ENCODE results near the gene PLCB3. TPM values are rescaled to one million over a fixed set of nuclear protein-coding genes. Genes with fewer than 3 reads are reported as not detected.

The PLCB3 gene
- total RNA-seq, 2 experiments from 2014 or later: 18.1 to 20.4 TPM

DNA sequence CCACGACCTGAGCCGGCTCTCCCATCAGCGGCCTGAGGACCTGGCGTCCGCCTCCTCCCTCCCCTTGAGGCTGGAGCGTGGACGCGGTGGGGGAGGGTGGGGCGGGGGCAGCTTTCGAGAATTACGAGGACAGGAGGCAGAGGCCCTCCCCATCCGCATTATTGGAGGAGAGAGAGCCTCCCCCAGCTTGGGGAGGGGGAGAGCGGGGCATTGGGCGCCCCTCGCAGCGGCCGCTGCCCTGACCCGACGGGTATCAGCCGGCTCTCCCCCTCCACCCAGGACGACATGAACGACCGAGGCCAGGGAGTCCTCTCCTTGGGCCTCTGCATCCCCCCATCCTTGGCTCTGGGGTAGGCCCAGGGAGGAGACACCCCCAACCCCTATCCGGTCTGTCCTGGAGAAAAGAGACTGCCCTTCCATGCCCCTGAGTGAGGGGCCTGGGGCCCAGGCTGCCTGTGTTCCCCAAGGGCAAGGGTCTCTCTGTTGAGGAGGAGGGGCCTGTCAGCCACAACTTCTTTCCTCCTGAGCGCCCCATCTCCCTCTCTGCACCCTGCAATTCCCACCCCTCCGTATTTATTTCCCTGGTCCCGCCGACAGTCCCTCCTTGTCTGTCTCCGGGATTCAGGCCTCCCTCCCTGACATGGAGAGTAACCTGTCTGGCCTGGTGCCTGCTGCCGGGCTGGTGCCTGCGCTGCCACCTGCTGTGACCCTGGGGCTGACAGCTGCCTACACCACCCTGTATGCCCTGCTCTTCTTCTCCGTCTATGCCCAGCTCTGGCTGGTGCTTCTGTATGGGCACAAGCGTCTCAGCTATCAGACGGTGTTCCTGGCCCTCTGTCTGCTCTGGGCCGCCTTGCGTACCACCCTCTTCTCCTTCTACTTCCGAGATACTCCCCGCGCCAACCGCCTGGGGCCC lies 34.8 kb downstream of the PLCB3 start:
- CTCF ChIA-PET: interaction anchor here (0.5 to 15.2 kb wide), 8 partner anchors 10 to 82 kb away, joined by 3 to 188 read pairs (median 9); partner anchors contain the start of genes CATSPERZ, ESRRA, FERMT3 and PLCB3
- Mint-ChIP-seq H3K4me3 (peak overlapping the region; percentile 79), H3K27ac (peak overlapping the region; percentile 67), H3K36me3 (peaks cover 7% of the 10 kb centered on the region), H3K9me3 (ENCODE audit: low read depth) (no peaks in the 10 kb centered on the region), H3K4me1 (peaks cover 19% of the 10 kb centered on the region), H3K27me3 (peaks cover 10% of the 10 kb centered on the region)
- DNase-seq (peak; percentile 58), ATAC-seq (no peak)

DNA sequence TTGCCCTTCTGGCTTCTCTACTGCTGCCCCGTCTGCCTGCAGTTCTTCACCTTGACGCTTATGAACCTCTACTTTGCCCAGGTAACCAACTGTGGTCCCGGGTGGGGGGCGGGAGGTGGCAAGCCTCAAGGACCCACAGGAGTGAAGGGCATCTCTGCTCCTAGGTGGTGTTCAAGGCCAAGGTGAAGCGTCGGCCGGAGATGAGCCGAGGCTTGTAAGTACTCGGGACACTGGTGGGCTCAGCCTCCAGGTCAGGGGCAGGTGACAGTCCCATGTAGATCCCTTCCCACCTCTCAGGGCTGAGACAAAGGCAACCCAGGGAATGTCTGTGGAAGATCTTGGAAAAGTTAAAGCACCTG lies 35.5 kb downstream of the PLCB3 start:
- Mint-ChIP-seq H3K9me3 (ENCODE audit: low read depth) (no peaks in the 10 kb centered on the region), H3K4me1 (peaks cover 18% of the 10 kb centered on the region), H3K36me3 (peaks cover 3% of the 10 kb centered on the region), H3K4me3 (peak overlapping the region; percentile 79), H3K27ac (peak overlapping the region; percentile 67), H3K27me3 (peaks cover 11% of the 10 kb centered on the region)
- CTCF ChIA-PET: interaction anchor here (1.0 to 15.2 kb wide), 4 partner anchors 10 to 21 kb away, joined by 3 to 188 read pairs (median 6); partner anchors contain the start of genes CATSPERZ and ESRRA
- DNase-seq (no peak), ATAC-seq (no peak)

DNA sequence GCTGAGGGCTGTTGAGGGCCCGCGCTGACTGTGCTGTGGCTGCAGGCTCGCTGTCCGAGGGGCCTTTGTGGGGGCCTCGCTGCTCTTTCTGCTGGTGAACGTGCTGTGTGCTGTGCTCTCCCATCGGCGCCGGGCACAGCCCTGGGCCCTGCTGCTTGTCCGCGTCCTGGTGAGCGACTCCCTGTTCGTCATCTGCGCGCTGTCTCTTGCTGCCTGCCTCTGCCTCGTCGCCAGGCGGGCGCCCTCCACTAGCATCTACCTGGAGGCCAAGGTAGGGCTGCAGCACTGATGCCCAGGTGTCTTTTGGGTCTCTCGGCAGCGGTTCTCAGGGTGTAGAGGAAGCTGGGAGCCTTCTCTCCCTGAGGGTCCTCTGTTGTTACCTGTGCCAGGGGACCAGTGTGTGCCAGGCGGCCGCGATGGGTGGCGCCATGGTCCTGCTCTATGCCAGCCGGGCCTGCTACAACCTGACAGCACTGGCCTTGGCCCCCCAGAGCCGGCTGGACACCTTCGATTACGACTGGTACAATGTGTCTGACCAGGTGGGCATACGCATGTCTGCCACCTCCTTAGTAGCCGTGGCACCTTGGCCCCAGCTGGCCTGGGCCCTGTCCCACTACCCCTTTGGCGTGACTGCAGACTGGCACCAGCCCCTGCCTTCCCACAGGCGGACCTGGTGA lies 36.5 kb downstream of the PLCB3 start:
- CTCF ChIA-PET: interaction anchor here (1.0 to 15.2 kb wide), 2 partner anchors 15 to 22 kb away, joined by 3 to 188 read pairs; partner anchors contain the start of genes CATSPERZ and ESRRA
- DNase-seq (no peak), ATAC-seq (no peak)
- no peak overlapping the region for H3K4me3 Mint-ChIP-seq
- no peak overlapping the region for H3K27ac Mint-ChIP-seq
- H3K9me3 Mint-ChIP-seq (ENCODE audit: low read depth): no peaks in the 10 kb centered on the region
- peaks cover 3% of the 10 kb centered on the region for H3K36me3 Mint-ChIP-seq
- H3K27me3 Mint-ChIP-seq: peaks cover 17% of the 10 kb centered on the region
- peaks cover 18% of the 10 kb centered on the region for H3K4me1 Mint-ChIP-seq

DNA sequence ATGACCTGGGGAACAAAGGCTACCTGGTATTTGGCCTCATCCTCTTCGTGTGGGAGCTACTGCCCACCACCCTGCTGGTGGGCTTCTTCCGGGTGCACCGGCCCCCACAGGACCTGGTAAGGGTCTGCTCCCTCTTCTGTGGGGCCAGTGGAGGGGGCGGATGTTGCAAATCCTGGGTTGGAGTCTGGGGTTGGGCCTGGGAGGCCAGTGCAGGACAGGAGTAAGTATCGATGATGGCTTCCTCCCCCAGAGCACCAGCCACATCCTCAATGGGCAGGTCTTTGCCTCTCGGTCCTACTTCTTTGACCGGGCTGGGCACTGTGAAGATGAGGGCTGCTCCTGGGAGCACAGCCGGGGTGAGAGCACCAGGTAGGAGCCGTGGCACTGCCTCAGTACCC lies 37.0 kb downstream of the PLCB3 start:
- Mint-ChIP-seq H3K9me3 (ENCODE audit: low read depth) (no peaks in the 10 kb centered on the region), H3K27ac (no peak overlapping the region), H3K4me1 (peaks cover 12% of the 10 kb centered on the region), H3K27me3 (peaks cover 22% of the 10 kb centered on the region), H3K4me3 (no peak overlapping the region), H3K36me3 (no peaks in the 10 kb centered on the region)
- ATAC-seq (no peak), DNase-seq (no peak)
- CTCF ChIA-PET: interaction anchor here (1.9 to 15.2 kb wide), 2 partner anchors 15 to 44 kb away, joined by 5 to 188 read pairs; partner anchors contain the start of genes CATSPERZ and ESRRA

DNA sequence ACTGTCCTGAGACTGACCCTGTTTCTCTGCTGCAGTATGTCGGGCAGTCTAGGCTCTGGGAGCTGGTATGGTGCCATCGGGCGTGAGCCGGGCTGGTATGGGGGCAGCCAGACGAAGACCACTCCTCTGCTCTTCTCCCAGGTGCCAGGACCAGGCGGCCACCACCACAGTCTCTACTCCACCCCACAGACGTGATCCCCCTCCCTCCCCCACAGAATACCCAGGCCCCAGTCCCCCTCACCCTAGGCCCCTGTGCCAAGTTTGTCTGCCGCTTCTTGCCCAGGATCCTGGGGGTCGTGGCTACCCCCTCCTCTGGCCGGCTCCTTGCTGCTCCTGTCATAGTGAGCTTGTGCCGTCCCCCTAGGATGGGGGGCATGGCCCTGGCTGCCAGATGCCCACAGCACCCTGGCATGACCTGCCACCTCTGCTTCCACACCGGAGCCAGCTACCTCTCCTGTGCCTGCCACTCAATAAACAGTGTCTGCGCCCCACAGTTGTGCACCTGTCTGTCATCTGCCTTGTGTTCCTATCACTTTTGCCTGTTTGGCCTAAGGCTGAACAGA lies 37.8 kb downstream of the PLCB3 start:
- ATAC-seq: no peak
- peaks cover 29% of the 10 kb centered on the region for H3K27me3 Mint-ChIP-seq
- H3K36me3 Mint-ChIP-seq: no peaks in the 10 kb centered on the region
- H3K9me3 Mint-ChIP-seq (ENCODE audit: low read depth): no peaks in the 10 kb centered on the region
- H3K27ac Mint-ChIP-seq: no peak overlapping the region
- CTCF ChIA-PET: interaction anchor here (1.9 to 15.2 kb wide), 2 partner anchors 14 to 43 kb away, joined by 5 to 188 read pairs; partner anchors contain the start of genes CATSPERZ and ESRRA
- peaks cover 10% of the 10 kb centered on the region for H3K4me1 Mint-ChIP-seq
- no peak for DNase-seq
- H3K4me3 Mint-ChIP-seq: no peak overlapping the region

DNA sequence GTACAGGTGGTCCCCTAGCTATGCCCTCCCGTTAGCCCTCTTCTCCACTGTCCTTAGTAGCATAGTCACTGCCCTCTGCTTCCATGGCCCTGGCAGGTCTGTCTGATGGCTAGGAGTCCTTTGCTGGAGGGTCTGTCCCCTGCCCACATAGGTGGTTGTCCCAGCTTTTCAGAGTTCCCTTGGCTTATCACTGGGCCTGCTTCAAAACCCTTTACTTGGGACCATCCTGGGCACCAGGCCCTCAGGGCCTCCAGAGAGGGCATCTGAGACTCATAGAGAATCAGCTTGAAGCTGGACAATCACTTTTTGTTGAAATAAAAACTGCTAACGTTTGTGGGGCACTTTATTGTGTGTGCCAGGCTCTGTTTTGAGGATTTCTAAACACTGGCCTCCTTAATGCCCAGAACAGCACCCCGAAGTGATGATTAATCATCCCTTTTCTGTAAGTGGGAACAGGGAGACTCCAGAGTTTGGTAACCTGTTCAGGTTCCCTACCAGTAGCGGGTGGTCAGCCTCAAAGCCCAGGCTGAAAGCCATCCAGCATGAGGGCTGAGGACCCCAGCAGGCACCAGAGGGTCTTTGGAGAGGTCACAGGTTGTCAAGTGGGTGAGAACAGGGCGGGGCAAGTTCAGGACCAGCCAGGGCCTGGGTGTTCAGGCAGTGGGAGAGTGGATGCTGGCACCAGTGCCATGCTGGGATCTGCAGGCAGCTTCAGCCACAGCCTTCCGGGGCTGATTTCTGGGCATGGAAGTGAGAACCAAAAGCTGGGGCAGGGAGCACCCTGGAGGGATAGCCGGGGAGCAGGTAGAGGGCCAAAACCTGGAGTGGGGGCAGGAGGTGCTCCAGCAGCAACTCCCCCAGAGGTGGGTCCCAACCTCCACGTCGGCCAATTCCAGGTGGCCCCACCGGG lies 39.3 kb downstream of the PLCB3 start:
- no peak for ATAC-seq
- CTCF ChIA-PET: interaction anchor here (1.9 to 15.2 kb wide), 2 partner anchors 12 to 41 kb away, joined by 5 to 188 read pairs; partner anchors contain the start of genes CATSPERZ and ESRRA
- Mint-ChIP-seq H3K36me3 (no peaks in the 10 kb centered on the region), H3K4me1 (peaks cover 8% of the 10 kb centered on the region), H3K9me3 (ENCODE audit: low read depth) (no peaks in the 10 kb centered on the region), H3K4me3 (no peak overlapping the region), H3K27me3 (peaks cover 42% of the 10 kb centered on the region), H3K27ac (no peak overlapping the region)
- no peak for DNase-seq

DNA sequence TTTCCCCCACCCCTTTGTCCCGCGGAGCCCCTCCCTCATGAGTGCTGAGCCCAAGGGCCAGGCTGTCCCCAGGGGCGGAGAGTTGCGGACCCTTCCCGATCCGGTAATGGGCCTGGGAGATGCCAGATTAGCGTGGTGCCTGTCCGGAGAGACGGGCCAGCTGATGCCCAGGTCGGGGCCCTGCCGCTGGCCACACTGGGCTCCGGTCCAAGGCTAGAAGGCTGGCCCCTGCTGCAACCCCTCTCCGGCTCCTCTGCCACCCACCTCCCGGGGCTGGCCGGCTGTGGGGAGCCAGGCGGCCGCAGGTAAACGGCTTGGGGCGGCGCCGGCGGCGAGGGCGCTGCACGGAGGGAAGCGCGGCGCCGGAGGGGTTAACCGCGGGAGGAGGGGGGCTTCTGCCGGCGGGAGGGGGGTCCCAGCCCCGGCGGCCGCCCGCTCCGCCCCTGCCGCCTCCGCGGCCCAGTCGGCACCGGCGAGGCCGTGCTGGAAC lies 40.0 kb downstream of the PLCB3 start, which contains the start of gene KCNK4:
Gene KCNK4 (plus strand): TSS at position 41 of the 490 bp plus-strand sequence. CDS start 1,717 bp downstream, outside the sequence.
- Mint-ChIP-seq H3K36me3 (no peaks in the 10 kb centered on the region), H3K27ac (no peak within 1 kb of the TSS), H3K4me1 (peaks cover 7% of the 10 kb centered on the region), H3K27me3 (peaks cover 49% of the 10 kb centered on the region), H3K9me3 (ENCODE audit: low read depth) (no peaks in the 10 kb centered on the region), H3K4me3 (no peak within 1 kb of the TSS)
- CTCF ChIA-PET: interaction anchor here (15.2 kb wide), 1 partner anchor 12 kb away, joined by 188 read pairs; the partner anchor contains the start of genes CATSPERZ and ESRRA
- ATAC-seq (no peak), DNase-seq (no peak)

DNA sequence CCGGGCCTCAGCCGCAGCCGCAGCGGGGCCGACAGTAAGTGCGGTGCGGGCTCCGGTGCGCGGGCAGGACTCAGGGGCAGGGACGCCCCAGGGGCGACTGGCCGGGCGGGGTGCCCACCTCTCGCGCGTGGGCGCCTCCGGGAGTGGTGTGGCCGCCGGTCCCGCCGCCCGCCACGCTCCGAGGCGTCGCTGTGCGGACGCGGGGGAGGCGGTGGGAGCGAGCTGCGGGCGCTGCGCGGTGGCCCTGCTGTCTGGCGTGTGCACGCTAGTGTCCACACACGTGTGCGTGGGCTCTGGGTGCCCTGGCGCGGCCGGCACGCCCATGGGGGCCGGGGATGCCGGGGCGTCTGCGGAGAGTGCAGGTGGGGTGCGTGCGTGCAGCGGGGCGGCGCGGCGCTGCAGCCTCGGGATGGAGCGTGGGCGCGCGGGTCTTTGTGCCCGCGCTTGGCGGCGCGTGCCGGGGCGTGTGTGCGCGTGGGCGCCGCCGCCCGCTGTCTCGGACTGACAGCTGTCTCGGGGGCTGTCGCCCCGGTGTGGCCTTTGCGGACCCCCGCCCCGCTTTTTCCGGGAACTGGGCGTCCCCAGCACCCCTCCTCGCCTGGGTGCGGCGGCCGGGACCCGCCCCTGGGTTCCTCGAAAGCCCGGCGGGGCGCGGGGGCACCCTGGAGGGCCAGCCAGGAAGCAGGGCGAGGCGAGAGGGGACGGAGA lies 40.6 kb downstream of the PLCB3 start:
- Mint-ChIP-seq H3K9me3 (ENCODE audit: low read depth) (no peaks in the 10 kb centered on the region), H3K27ac (no peak overlapping the region), H3K27me3 (peaks cover 55% of the 10 kb centered on the region), H3K4me1 (peaks cover 1% of the 10 kb centered on the region), H3K36me3 (no peaks in the 10 kb centered on the region), H3K4me3 (no peak overlapping the region)
- CTCF ChIA-PET: interaction anchor here (1.5 to 15.2 kb wide), 2 partner anchors 11 to 87 kb away, joined by 3 to 188 read pairs; partner anchors contain the start of genes CATSPERZ and ESRRA
- peak; percentile 48 for ATAC-seq
- DNase-seq: no peak

DNA sequence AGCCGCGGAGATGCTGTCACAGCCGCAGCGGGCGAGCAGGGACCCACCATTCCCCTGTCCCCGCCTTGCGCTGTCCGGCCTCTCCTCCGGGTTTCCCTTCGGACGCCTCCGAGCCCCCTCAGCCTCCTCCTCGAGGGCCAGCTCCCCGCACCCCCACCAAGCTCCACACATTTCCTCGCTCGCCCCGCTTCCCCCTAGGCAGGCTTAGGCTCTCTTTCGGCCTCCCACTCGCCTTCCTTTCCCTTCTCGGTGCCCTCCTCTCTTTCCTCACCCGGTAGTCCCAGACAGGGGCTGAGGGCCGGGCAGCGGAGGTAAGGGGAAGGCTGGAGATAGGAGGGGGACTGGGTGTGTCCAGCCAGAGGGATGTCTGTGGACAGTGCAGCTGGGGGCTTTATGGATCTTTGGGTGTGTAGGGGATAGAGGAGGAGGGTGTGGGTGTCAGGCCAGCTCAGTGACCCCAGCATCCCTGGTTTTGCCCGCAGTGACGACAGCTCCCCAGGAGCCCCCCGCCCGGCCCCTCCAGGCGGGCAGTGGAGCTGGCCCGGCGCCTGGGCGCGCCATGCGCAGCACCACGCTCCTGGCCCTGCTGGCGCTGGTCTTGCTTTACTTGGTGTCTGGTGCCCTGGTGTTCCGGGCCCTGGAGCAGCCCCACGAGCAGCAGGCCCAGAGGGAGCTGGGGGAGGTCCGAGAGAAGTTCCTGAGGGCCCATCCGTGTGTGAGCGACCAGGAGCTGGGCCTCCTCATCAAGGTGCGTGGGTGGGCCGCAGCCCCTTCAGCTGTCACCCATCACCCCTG lies 41.3 kb downstream of the PLCB3 start:
- H3K27me3 Mint-ChIP-seq: peaks cover 63% of the 10 kb centered on the region
- CTCF ChIA-PET: interaction anchor here (1.5 to 15.2 kb wide), 2 partner anchors 10 to 88 kb away, joined by 3 to 188 read pairs; partner anchors contain the start of genes CATSPERZ and ESRRA
- no peak overlapping the region for H3K27ac Mint-ChIP-seq
- no peaks in the 10 kb centered on the region for H3K9me3 Mint-ChIP-seq (ENCODE audit: low read depth)
- no peak overlapping the region for H3K4me3 Mint-ChIP-seq
- DNase-seq (no peak), ATAC-seq (peak; percentile 20)
- H3K36me3 Mint-ChIP-seq: no peaks in the 10 kb centered on the region
- peaks cover 1% of the 10 kb centered on the region for H3K4me1 Mint-ChIP-seq

DNA sequence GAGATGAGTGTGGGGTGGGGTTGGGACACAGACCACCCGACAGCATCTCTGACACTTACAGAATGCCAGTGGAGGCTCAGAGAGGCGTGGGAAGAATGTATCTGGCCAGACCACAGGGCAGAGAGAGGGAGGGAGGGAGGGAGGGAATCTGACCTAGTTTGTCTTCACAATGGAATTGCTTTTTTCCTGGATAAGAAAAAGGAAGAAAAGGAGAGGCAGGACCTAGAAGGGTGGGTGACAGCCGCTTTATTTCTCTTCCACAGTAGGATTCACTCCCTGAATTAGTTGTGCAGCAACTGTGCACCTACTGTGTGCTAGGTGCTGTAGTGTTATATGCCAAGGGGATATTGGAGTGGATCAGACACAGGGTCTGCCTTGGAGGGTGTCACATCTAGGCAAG lies 43.4 kb downstream of the PLCB3 start:
- H3K4me1 Mint-ChIP-seq: peaks cover 3% of the 10 kb centered on the region
- DNase-seq (no peak), ATAC-seq (no peak)
- H3K9me3 Mint-ChIP-seq (ENCODE audit: low read depth): no peaks in the 10 kb centered on the region
- peaks cover 81% of the 10 kb centered on the region for H3K27me3 Mint-ChIP-seq
- no peak overlapping the region for H3K4me3 Mint-ChIP-seq
- no peaks in the 10 kb centered on the region for H3K36me3 Mint-ChIP-seq
- H3K27ac Mint-ChIP-seq: no peak overlapping the region
- CTCF ChIA-PET: interaction anchor here (1.5 kb wide), 1 partner anchor 23 kb away, joined by 3 read pairs; no protein-coding TSS in a partner anchor

DNA sequence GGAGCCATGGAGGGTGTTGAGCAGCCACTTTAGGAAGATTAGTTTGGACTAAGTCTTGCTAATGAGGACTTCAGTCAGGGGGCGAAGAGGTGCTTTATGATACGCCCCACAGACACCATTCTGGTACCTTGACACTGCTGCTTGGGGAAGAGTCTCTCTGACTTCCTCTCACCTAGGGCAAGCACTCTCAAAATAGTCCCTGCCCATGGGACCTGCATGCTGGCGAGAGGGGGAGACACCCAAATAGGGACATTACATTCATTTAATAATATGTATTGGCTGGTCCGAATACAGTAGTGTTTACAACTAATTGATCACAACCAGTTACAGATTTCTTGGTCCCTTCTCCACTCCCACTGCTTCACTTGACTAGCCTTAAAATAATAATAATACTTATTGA lies 44.4 kb downstream of the PLCB3 start:
- Mint-ChIP-seq H3K27ac (no peak overlapping the region), H3K27me3 (peaks cover 84% of the 10 kb centered on the region), H3K9me3 (ENCODE audit: low read depth) (no peaks in the 10 kb centered on the region), H3K36me3 (no peaks in the 10 kb centered on the region), H3K4me1 (peaks cover 9% of the 10 kb centered on the region), H3K4me3 (no peak overlapping the region)
- ATAC-seq (no peak), DNase-seq (no peak)
- CTCF ChIA-PET: no interaction called here

All from activated CD8-positive, alpha-beta memory T cell treated with anti-CD3 and anti-CD28 coated beads, Interleukin-2, amount 10 ng/mL, durations not matched to agents 7 days and 5 days (primary cell).